Right lobe of liver (tissue), 6 donors: ENCODE measurements around the gene RNF25. TPM values are rescaled to one million over a fixed set of nuclear protein-coding genes. Genes with fewer than 3 reads are reported as not detected.

Source experiments
- ATAC-seq, 4 donors: fragments of 200-7000 bp; cut with Tn5 transposase; one replicate each; pipeline ENCODE4 v1.9.1; 2020; ENCODE audit warnings: mild to moderate bottlenecking in 4 of 4, moderate library complexity in 4 of 4
- DNase-seq, 3 donors: peaks; one replicate each; pipeline ENCODE4 v3.0.0-alpha.2; 2020
- H3K27ac ChIP-seq, 3 donors: fragments of 200-600 bp; one replicate each; pipeline ENCODE4 v1.8.0; 2022
- H3K27me3 ChIP-seq, 2 donors: fragments of 200-600 bp; one replicate each; pipeline ENCODE4 v1.8.0; 2022
- H3K36me3 ChIP-seq, 4 donors: fragments of 200-600 bp; sonication (generic) in 1 of 4; one replicate each; pipeline versions ENCODE4 v1.5.1 to v1.8.0; 2017 to 2022; ENCODE audit warnings: control low read depth in 1 of 4
- H3K4me1 ChIP-seq, 4 donors: fragments of 200-600 bp; sonication (generic) in 1 of 4; one replicate each; pipeline versions ENCODE4 v1.5.1 to v1.8.0; 2017 to 2022; ENCODE audit warnings: control low read depth in 1 of 4
- H3K4me3 ChIP-seq, 3 donors: fragments of 200-600 bp; one replicate each; pipeline ENCODE4 v1.8.0; 2022
- H3K9me3 ChIP-seq, 4 donors: fragments of 200-600 bp; sonication (generic) in 1 of 4; one replicate each; pipeline versions ENCODE4 v1.5.1 to v1.8.0; 2017 to 2022; ENCODE audit warnings: control low read depth in 1 of 4
- POLR2A ChIP-seq: fragments of 450-650 bp; IDR thresholded peaks from one replicate; pipeline ENCODE4 v1.6.1; 2017; ENCODE audit warnings: antibody characterized with exemption, mild to moderate bottlenecking
- WGBS: methylation state at CpG from one replicate; pipeline ENCODE4 v1.1.6; 2018; ENCODE audit warnings: low coverage, low lambda C conversion rate; ENCODE audit not compliant: insufficient coverage; ENCODE audit errors: missing lambda C conversion rate; 5-methylcytosine and 5-hydroxymethylcytosine counted together
- intact Hi-C, 2 donors: fragments of 100-400 bp; cut with DNase I; formaldehyde crosslinking; loops; one replicate each; pipeline versions ENCODE4 v1.11.2 to v1.14.1; 2022
- total RNA-seq, 6 experiments: library from RNA; depleted of rRNA in 2 of 6; stranded (reverse); fragments of >200 nt in 2 of 6; fragmentation: NEBNext Ultra II Directional in 3 of 6; extraction: Animal tissue kit (Norgen Biotek cat#: 25700) in 3 of 6; gene quantifications; one replicate each; pipeline versions ENCODE4 v1.1.0 to v1.2.4, GENCODE V29; 2016 to 2023
- TF ChIP-seq, protein P1 (sequence below), 4 donors: fragments of 200-600 bp in 3 of 4; fragments of 450-650 bp in 1 of 4; IDR thresholded peaks; one replicate each; pipeline versions ENCODE4 v1.5.1 to v1.8.0; 2016 to 2022; ENCODE audit warnings: antibody characterized with exemption in 4 of 4, mild to moderate bottlenecking in 2 of 4
- donor health status: DM: no; HTN: yes; CAD: no.
- donor health status: DM: no; HTN: no; CAD: no.
- donor health status: DM: no; HTN: no; CAD: no.
- donor health status: DM: no; HTN: yes; CAD: no.
- donor health status: DM: no; HTN: yes; CAD: no.

RNF25 gene
- total RNA-seq, 6 experiments from 2014 or later, result 7.7 to 11.1 (median 9.1) TPM

DNA sequence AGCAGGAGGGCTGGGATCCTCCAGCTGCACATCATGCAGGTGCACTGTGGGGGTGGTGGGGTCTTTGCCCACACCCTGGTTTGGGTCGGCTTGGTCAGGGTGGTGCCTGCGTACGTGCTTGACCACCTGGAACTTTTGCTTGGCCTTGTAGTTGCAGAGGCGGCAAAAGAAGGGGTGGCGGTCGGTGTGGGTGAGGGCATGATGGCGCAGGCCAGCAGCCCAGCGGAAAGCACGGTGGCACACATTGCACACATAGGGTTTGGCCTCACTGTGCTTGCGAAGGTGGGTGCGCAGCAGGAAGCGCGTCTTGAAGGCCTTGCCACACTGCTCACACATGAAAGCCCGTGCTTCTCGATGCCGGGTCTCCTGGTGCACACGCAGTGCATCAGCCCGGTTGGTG lies 33.4 kb downstream of the RNF25 start:
- H3K27ac ChIP-seq, result no peak overlapping the region
- peaks cover 0 to 61% (median 23%) of the 10 kb centered on the region in 4 donors for H3K36me3 ChIP-seq
- DNase-seq (no peak), ATAC-seq (no peak)
- no peaks in the 10 kb centered on the region for H3K4me1 ChIP-seq
- no peaks in the 10 kb centered on the region for H3K9me3 ChIP-seq
- WGBS, result 88% methylated on average over 5 of the region's 18 CpGs
- intact Hi-C loops, result no loop called here
- no peaks in the 10 kb centered on the region for H3K27me3 ChIP-seq
- TF ChIP-seq, protein P1, sequence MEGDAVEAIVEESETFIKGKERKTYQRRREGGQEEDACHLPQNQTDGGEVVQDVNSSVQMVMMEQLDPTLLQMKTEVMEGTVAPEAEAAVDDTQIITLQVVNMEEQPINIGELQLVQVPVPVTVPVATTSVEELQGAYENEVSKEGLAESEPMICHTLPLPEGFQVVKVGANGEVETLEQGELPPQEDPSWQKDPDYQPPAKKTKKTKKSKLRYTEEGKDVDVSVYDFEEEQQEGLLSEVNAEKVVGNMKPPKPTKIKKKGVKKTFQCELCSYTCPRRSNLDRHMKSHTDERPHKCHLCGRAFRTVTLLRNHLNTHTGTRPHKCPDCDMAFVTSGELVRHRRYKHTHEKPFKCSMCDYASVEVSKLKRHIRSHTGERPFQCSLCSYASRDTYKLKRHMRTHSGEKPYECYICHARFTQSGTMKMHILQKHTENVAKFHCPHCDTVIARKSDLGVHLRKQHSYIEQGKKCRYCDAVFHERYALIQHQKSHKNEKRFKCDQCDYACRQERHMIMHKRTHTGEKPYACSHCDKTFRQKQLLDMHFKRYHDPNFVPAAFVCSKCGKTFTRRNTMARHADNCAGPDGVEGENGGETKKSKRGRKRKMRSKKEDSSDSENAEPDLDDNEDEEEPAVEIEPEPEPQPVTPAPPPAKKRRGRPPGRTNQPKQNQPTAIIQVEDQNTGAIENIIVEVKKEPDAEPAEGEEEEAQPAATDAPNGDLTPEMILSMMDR (IDR thresholded peaks at IDR 0.05), result no peak
- no peak for TF ChIP-seq POLR2A
- no peak overlapping the region for H3K4me3 ChIP-seq

DNA sequence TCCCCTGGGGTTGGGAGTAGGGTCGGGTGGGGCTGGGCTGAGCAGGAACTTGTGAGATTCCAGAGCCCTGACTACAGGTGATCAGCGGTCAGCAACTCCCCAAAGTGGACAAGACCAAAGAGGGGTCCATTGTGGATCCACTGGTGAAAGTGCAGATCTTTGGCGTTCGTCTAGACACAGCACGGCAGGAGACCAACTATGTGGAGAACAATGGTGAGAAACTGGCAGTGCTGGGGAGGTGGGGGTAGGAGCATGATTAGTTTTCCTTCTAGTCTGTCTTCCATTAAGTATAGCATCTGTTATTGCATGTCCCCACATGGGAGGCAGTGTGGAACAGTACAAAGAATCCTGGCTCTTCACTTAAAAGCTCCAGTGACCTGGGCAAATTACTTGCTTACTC lies 36.1 kb downstream of the RNF25 start:
- Histone ChIP-seq H3K9me3 (no peaks in the 10 kb centered on the region), H3K27me3 (no peaks in the 10 kb centered on the region), H3K36me3 (peaks cover 0 to 60% (median 23%) of the 10 kb centered on the region in 4 donors), H3K4me3 (no peak overlapping the region), H3K27ac (no peak overlapping the region), H3K4me1 (no peaks in the 10 kb centered on the region)
- intact Hi-C loops, result no loop called here
- TF ChIP-seq, protein P1 (IDR thresholded peaks at IDR 0.05), result no peak
- no peak for ATAC-seq
- WGBS, result 100% methylated on average over 5 of the region's 5 CpGs
- DNase-seq, result no peak

DNA sequence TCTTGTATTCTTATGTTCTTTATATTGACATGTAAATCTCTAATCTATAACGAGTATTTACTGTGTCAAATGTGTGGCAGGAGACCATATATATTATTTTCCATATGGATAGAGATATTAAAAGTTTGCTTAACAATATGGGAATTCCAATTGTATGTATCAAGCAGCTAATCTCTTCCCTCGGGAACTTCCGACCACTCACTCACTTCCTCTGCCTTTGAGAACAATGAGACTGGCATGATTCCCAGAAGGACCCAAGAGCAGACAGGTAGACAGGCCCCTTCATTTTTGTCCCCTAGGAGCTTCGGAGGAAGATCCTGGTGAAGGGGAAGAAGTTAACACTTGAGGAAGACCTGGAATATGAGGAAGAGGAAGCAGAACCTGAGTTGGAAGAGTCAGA lies 40.0 kb downstream of the RNF25 start:
- peaks cover 0 to 27% (median 8%) of the 10 kb centered on the region in 4 donors for H3K36me3 ChIP-seq
- intact Hi-C loops, result no loop called here
- ATAC-seq, result peak in 1 of 4 donors; percentile 41
- no peaks in the 10 kb centered on the region for H3K9me3 ChIP-seq
- DNase-seq, result no peak
- WGBS, result 60% methylated on average over 4 of the region's 4 CpGs
- H3K27ac ChIP-seq, result no peak overlapping the region
- H3K27me3 ChIP-seq, result no peaks in the 10 kb centered on the region
- TF ChIP-seq POLR2A, result no peak
- TF ChIP-seq, protein P1 (IDR thresholded peaks at IDR 0.05), result no peak
- no peak overlapping the region for H3K4me3 ChIP-seq
- H3K4me1 ChIP-seq, result no peaks in the 10 kb centered on the region

DNA sequence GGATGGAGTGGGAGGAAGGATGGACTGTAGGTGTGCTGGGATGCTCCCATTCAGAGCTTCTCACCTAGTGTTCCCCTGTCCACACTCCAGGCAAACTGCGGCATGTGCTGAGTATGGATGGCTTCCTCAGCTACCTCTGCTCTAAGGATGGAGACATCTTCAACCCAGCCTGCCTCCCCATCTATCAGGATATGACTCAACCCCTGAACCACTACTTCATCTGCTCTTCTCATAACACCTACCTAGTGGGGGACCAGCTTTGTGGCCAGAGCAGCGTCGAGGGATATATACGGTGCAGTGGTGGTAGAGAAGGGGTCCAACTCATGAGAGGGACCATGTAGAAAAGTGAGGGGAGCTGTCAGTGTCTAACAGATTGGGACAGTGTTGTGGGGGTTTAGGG lies 43.9 kb downstream of the RNF25 start:
- Histone ChIP-seq H3K36me3 (no peaks in the 10 kb centered on the region), H3K4me3 (no peak overlapping the region), H3K9me3 (no peaks in the 10 kb centered on the region), H3K27ac (no peak overlapping the region), H3K27me3 (no peaks in the 10 kb centered on the region), H3K4me1 (no peaks in the 10 kb centered on the region)
- 95% methylated on average over 4 of the region's 4 CpGs for WGBS
- intact Hi-C loops, result no loop called here
- ATAC-seq, result no peak
- TF ChIP-seq, protein P1 (IDR thresholded peaks at IDR 0.05), result no peak
- TF ChIP-seq POLR2A, result no peak
- DNase-seq, result no peak

DNA sequence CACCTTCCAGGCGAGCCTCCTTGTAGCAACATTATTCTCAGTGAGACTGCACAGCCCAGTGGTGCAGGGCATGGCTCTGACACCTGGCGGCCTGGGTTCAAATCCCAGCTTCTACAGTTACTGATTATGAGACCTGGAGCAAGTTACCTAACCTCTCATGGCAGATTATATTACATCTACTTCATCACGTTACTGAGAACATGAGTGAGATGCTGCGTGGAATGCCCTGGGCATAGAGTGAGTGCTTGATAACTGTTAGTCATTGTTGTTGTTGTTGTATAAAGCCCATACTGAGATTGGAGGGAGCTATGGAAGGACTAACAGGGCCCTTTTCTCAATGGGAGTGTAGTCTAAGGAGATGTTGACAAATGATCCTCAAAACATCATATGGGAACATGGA lies 45.4 kb downstream of the RNF25 start:
- Histone ChIP-seq H3K4me3 (no peak overlapping the region), H3K36me3 (no peaks in the 10 kb centered on the region), H3K27me3 (no peaks in the 10 kb centered on the region), H3K27ac (no peak overlapping the region), H3K4me1 (peaks cover 0 to 5% (median 0%) of the 10 kb centered on the region in 4 donors), H3K9me3 (no peaks in the 10 kb centered on the region)
- WGBS, result 93% methylated on average over 3 of the region's 4 CpGs
- DNase-seq (no peak), ATAC-seq (no peak)
- intact Hi-C loops, result no loop called here
- TF ChIP-seq, protein P1 (IDR thresholded peaks at IDR 0.05), result no peak
- no peak for TF ChIP-seq POLR2A
